ENCODE measurements around the gene IFT122. TPM values are rescaled to one million over a fixed set of nuclear protein-coding genes. Genes with fewer than 3 reads are reported as not detected.

IFT122 gene
- total and polyA plus RNA-seq, 2 of the 4 experiments (the other 2 are of a cell fraction), result 16.8 to 28.0 TPM

DNA sequence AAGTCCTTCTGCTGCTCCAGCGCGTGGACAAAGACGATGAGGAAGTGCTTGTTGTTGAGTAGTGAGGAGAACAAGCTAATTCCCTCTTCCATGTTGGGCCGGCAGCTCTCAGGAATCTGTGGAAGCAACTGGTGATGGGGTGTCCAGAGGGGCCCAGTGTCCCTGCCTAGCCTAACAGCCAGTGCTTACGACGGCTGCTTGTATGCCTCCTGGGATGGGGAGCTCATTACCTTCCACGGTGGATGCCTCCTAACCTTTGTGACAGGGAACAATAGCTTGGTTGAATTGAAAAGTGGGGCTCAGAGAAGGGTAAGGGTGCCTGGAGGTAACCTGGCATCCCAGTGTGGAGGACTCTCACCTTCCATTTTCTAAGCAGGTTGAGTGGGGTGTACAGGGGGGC lies 125.9 kb downstream of the IFT122 start:
- dilution Hi-C loops (cut with HindIII; ENCODE audit: low sequenced_read_pairs, unreplicated experiment), result no loop called here
- Histone ChIP-seq H3K14ac (replicated peaks; ENCODE audit: low read depth, low read length) (no peak overlapping the region), H2BK120ac (ENCODE audit: low read depth, low read length) (no peak overlapping the region), H2BK20ac (ENCODE audit: low read depth, low read length) (no peak overlapping the region), H2AK9ac (replicated peaks; ENCODE audit: low read depth, low read length, poor library complexity) (peak overlapping the region; percentile 79), H3K4me1 (ENCODE audit: control insufficient read depth, insufficient read depth, low read length) (peaks cover 9% of the 10 kb centered on the region), H4K5ac (ENCODE audit: low read depth, low read length) (no peak overlapping the region), H2AFZ (replicated peaks; ENCODE audit: low read length, poor library complexity) (no peak overlapping the region), H3K9ac (ENCODE audit: low read depth, low read length) (no peak overlapping the region), H3K4ac (ENCODE audit: low read depth, low read length) (no peak overlapping the region), H3K79me1 (ENCODE audit: low read depth in 1 of 2, low read length in 2 of 2) (peaks cover 0 to 7% of the 10 kb centered on the region in 2 experiments; a peak in 1 of 4 replicates), H3K27ac (ENCODE audit: insufficient read depth, low read length) (no peak overlapping the region), H3K4me3 (ENCODE audit: insufficient read depth, low read depth, low read length) (no peak overlapping the region), H4K8ac (ENCODE audit: low read depth in 2 of 2, low read length in 2 of 2) (no peak overlapping the region), H2AK5ac (ENCODE audit: low read depth, low read length) (no peak overlapping the region), H2BK5ac (ENCODE audit: low read depth, low read length, poor library complexity, severe bottlenecking) (no peak overlapping the region), H3K27me3 (ENCODE audit: control insufficient read depth, insufficient read depth, low read length) (no peaks in the 10 kb centered on the region), H4K20me1 (ENCODE audit: insufficient read depth, low read length) (no peaks in the 10 kb centered on the region), H3K9me1 (ENCODE audit: insufficient read depth, low read length) (peaks cover 9% of the 10 kb centered on the region), H2BK15ac (ENCODE audit: low read depth, low read length) (no peak overlapping the region), H3K56ac (ENCODE audit: extremely low read depth, insufficient read depth, low read length) (no peak overlapping the region), H3K36me3 (ENCODE audit: control insufficient read depth, insufficient read depth, low read length) (peaks cover 45% of the 10 kb centered on the region), H4K91ac (ENCODE audit: insufficient read depth, low read depth, low read length) (no peak overlapping the region), H3K9me3 (ENCODE audit: control insufficient read depth, insufficient read depth, low read length) (no peaks in the 10 kb centered on the region), H3K18ac (ENCODE audit: low read depth, low read length) (no peak overlapping the region), H3K23ac (ENCODE audit: low read depth, low read length) (no peak overlapping the region), H3K4me2 (ENCODE audit: low read depth, low read length) (no peak overlapping the region)
- TF ChIP-seq NFE2L2 (IDR thresholded peaks at IDR 0.05; ENCODE audit: low read depth, low read length), result no peak
- TF ChIP-seq FOS (IDR thresholded peaks at IDR 0.05; ENCODE audit: low read depth, low read length), result no peak
- TF ChIP-seq POLR2A (IDR thresholded peaks at IDR 0.05; ENCODE audit: low read depth, low read length), result no peak
- TF ChIP-seq MXI1 (IDR thresholded peaks at IDR 0.05; ENCODE audit: borderline replicate concordance, low read depth, low read length), result no peak
- TF ChIP-seq MAFK (IDR thresholded peaks at IDR 0.05; ENCODE audit: low read depth, low read length), result no peak
- TF ChIP-seq CEBPB (IDR thresholded peaks at IDR 0.05; ENCODE audit: low read depth, low read length), result no peak
- TF ChIP-seq RFX5 (IDR thresholded peaks at IDR 0.05; ENCODE audit: low read depth, low read length), result no peak
- TF ChIP-seq, protein P1, sequence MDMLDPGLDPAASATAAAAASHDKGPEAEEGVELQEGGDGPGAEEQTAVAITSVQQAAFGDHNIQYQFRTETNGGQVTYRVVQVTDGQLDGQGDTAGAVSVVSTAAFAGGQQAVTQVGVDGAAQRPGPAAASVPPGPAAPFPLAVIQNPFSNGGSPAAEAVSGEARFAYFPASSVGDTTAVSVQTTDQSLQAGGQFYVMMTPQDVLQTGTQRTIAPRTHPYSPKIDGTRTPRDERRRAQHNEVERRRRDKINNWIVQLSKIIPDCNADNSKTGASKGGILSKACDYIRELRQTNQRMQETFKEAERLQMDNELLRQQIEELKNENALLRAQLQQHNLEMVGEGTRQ (IDR thresholded peaks at IDR 0.05; ENCODE audit: low read depth, low read length), result no peak
- TF ChIP-seq, protein P2, sequence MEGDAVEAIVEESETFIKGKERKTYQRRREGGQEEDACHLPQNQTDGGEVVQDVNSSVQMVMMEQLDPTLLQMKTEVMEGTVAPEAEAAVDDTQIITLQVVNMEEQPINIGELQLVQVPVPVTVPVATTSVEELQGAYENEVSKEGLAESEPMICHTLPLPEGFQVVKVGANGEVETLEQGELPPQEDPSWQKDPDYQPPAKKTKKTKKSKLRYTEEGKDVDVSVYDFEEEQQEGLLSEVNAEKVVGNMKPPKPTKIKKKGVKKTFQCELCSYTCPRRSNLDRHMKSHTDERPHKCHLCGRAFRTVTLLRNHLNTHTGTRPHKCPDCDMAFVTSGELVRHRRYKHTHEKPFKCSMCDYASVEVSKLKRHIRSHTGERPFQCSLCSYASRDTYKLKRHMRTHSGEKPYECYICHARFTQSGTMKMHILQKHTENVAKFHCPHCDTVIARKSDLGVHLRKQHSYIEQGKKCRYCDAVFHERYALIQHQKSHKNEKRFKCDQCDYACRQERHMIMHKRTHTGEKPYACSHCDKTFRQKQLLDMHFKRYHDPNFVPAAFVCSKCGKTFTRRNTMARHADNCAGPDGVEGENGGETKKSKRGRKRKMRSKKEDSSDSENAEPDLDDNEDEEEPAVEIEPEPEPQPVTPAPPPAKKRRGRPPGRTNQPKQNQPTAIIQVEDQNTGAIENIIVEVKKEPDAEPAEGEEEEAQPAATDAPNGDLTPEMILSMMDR (conservative IDR thresholded peaks at IDR 0.05; ENCODE audit: low read depth, low read length), result no peak
- no peak for TF ChIP-seq RAD21 (IDR thresholded peaks at IDR 0.05; ENCODE audit: low read length)
- no peak for TF ChIP-seq SMC3 (IDR thresholded peaks at IDR 0.05; ENCODE audit: low read depth, low read length)
- TF ChIP-seq MAZ (IDR thresholded peaks at IDR 0.05; ENCODE audit: borderline replicate concordance, low read depth, low read length), result no peak
- TF ChIP-seq CHD1 (IDR thresholded peaks at IDR 0.05; ENCODE audit: low read depth, low read length), result no peak
- no peak for TF ChIP-seq RCOR1 (IDR thresholded peaks at IDR 0.05; ENCODE audit: insufficient replicate concordance, low read length)
- in situ Hi-C loops (cut with MboI; ENCODE audit: low sequenced_read_pairs), result no loop called here
- no TSS peak for BruUV-seq (replicated peaks)
- intact Hi-C loops (cut with micrococcal nuclease), result no loop called here
- no CpG with 5 or more reads among the region's 7 CpGs for WGBS, 2 experiments (ENCODE audit: extremely low coverage in 2 of 2, insufficient read length in 1 of 2)
- ChIA-PET CTCF (interaction anchor here (0.8 kb wide), 1 partner anchor 264 kb away, joined by 3 read pairs; no protein-coding TSS in a partner anchor), POLR2A (ENCODE audit: unreplicated experiment) (no interaction called here)
- ATAC-seq (ENCODE audit: low read depth), result no peak
- no peak for DNase-seq

Measured in IMR-90 (cell line).